Activated CD8-positive, alpha-beta memory T cell treated with anti-CD3 and anti-CD28 coated beads for 4 hours (primary cell): Measurements from ENCODE around the gene DLG2.

Experiments
- DNase-seq, 2 donors: peaks; one replicate each; pipeline ENCODE4 v3.0.0-alpha.2; 2020; ENCODE audit warnings: low read depth in 2 of 2

The DLG2 gene

DNA sequence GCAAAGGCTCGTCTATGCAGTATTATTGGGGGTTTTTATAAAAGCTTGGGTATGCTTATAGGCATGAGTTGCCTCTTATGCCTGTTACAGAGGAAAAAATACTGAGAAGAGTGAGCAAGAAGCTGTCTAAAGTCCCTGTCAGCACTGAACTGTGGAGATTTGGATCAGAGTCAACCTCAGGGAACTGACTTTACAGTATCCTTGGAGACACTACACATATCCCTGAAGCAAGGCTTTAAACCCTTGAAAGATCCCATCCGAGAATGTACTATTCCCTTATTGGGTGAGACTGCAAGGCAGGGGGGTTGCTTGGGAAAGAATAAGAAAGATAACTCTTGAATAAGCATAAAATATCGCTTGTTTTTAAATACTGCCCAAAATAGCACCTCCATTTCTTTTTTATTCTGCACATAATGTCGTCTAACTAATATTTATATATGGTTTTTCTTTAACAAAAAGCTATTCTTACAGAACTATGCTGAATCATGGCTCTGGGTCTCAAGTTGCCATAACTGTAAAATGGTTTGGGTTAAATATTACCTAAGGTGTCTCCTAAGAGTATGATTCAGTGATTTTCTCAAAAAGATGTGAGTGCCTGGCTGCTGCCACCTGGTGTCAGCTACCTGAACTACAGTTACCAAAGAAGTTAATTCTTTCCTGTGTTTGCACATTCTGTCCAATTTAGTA is 1062.8 kb downstream of the DLG2 start:
- no peak for DNase-seq

DNA sequence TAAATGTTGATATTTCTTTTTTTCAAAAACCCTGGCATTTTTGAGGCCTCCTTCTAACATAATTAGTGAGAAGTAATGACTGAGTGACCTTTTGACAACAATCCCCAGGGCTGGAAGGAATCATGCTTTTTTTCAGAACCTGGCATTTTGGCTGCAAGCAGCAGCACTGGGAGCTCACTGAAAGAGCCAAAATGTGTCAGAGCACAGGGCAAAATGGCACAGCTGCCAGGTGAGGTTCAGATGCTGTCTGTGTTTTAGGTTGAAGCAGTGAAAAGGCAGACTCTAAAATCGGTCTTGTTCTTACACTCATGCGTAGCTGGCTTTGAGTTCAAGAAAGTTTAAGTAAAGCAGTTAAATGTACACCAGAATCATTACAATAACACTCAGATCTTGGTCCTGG is 1063.8 kb downstream of the DLG2 start:
- no peak for DNase-seq

DNA sequence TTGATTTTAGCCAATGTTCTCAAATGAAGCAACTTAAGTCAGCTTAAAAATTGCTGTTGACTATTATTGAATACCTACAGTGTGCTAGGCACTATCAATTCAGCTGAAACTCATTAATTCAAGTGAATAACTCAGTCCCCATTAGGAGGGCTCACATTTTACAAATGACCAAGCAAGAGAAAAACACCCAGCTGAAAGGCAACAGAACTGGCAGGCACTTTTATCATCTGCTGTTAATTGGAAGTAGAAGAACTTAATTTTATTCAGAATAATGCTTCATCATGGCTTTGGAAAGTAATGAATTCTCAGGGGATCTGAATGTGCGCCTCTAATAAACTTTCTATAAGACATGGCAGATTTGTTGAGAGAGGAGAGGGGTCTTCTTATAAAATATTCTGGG is 1066.9 kb downstream of the DLG2 start:
- no peak for DNase-seq

DNA sequence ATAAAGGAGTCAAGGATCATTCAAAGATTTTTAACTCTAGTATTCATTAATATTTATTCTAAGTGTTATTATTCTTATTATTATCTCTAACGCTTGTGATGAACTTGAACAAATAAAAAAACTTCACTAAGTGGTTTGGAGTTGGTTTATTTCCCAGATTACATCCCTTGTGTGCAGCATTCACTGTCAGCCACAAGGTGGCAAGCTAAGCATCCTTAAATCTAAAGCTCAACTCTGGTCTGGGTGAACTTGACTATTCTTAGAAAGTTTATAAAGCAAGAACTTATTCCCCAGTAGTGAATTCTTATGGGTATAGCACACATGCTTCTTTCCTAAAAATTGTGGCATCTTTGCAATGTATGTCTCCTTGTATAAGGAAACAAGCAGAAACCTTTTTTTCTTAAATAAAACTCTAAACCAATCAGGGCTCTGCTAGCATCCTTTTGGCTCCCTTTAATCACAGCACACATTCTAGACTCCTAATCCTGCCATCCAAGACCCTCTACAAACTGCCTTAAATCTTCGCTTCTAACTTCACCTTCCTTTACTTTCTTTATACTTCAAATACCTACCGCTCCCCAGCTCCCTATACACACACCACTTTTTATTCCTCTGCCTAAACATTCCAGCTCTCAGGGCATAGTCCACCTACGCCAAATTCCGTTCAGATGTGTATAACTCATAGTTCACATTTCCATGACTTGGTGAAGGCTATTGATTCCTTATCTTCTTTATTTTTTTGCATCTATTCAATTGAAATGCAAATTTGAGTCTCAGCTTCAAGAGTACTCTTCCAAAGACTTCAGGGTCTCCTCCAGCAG is 1068.8 kb downstream of the DLG2 start:
- no peak for DNase-seq

DNA sequence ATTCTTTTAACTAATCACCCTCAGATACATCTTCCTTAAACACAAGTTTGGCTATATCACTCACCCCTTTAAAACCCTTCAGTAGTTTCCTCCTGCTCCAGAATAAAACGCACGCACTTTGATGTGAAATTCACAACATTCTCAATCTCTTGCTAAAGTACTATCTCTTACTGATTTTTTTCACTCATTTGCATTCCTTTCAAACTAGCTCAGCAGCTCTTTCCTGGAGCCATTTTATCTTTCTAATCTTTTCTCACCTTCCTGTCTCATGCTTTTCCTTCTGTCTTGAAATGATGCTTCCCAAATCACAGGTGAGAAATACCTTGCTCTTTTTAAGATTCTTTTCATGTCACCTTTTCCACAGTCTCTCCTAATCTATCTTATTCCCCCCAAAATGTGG is 1074.4 kb downstream of the DLG2 start:
- DNase-seq: no peak

DNA sequence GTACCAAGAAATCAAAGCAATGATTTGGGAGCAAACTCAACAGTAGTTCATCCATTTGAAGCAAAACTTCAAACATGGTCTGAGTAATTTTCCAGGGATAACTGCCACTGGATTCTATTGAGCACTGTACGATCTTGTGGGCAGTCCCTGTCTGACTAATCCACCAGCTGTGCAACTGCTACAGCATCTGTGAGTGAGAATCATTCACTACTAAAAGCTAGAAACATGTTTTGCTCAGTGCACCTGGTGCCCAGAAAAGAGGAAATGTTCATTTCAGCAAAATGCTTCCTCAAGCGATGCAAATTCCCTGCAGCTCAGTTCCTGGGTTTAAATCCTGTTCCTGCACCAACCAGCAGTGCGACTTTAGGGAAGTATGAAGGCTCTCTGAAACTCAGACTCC is 1077.9 kb downstream of the DLG2 start:
- DNase-seq: no peak

DNA sequence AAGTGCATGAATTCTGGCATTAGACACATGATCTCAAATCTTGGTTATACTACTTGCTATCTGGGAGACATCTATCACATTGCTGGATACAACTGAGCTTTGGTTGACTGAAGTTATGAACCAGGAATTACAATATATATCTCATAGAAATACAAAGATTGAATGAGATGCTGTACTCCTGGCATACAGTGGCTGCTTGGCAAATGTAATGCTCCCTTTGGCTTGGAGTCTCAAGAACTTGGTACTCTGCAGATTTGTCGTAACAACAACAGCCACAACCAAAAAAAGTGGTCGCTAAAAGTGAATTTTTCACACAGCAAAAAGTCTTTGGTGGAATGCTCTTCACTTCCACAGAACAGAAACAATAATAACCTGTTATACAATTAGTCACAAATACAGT is 1082.6 kb downstream of the DLG2 start:
- no peak for DNase-seq

DNA sequence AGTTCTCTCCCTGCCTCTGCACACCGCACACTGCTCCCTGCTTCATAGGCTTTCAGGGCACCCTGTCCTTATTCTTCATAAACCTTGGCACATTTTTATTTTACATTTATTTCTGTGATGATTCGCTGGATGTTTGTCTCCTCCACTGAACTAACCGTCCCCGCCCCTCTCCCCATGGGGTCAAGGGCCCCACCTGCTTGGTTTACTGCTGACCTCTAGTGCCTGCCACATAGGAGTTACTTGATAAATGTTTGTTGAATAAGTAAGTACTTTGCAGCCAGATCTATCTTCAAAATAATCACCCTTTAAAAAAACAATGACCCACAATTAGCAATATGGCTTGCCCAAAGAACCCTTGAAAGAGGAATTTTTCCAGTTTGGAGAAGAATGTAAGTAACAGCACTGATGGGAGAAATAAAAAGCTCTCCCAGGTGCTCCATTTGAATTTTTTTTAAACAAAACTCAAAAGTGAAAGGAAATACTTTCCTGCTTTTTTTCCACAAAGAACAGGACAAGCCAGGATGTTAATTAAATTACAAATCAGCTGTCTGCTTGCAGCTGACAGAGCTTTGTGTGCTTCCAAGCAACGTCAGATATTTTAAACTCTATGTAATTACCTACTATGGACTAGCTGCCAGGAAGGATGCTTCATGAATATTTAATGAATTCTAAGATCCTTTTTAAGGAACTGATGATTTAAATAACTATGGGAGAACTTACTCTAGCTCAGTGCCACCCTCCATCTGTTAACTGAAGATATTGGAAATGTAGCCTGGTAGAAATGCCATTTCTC is 1083.6 kb downstream of the DLG2 start:
- no peak for DNase-seq

DNA sequence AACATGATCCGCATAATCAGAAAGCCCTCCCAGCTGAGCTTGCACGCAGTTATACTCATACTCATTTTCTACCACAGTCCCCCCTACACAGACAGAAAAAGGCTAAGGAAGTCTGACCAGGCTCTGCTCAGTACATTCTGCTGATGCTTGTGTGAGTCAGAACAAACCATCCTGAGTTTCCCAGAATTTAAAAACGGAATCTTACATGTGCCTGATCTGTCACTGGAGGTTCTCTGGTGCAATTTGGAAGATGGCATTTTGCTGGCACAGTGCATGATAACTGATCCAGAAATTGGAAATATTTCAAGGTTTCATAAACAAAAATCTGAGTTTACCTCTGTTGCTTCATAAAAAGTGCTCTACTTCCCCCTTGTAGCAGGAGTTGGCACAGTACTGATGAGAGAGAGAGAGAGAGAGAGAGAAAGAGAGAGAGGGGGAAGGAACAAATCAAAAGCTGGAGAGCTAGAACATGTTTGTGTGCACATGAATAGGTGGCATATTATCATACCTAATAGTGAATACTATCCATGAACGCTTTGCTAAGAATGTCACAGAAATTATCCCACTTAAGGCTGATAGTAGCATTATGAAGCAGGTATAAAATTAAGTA is 1085.3 kb downstream of the DLG2 start:
- DNase-seq: no peak

DNA sequence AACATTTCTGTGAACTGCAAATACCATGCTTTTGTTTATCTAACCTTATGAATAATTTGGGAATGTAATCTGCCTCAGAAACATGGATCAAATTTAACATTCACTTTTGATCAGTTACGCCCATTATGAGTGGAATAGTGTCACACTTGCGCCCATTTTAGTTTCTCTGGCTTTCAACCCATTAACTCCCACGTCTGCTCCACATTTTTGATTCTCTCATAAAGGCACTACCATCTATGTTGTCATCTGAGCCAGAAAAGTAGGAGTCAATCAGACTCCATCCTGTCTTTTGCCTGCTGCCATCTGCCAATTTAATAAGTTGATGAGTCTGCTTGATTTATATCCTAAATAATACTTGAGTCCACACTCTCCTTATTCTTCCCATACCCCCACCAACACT is 1090.7 kb downstream of the DLG2 start:
- no peak for DNase-seq

DNA sequence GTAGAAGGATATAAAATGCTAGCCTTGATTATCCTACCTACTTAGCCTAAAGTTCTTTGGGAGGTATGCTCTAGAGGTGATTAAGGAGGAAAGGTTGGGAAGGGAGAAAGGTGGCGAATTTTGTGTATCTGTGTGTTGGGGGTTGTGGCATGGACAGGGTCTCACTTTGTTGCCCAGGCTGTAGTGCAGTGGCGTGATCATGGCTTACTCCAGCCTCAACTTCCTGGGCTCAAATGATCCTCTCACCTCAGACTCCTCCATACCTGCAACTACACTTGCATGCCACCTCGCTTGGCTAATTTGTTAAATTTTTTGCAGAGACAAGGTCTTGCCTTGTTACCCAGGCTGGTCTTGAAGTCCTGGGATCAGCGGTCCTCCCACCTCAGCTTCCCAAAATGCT is 1094.8 kb downstream of the DLG2 start:
- no peak for DNase-seq

DNA sequence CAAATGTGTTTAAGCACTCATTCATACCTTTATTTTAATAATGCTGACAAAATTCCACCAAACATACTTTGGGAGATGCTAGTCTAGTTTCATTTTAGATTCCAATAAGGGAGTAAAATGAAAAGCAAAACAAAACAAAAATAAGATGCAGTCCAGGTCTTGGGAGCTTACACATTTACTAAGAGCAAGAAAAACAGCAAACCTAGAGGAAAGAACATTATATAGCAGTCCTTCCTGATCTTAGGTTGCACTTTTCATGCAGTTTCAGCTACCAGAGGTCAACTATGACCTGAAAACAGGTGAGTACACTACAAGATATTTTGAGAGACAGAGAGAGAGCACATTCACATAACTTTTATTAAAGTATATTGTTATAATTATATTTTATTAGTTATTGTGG is 1100.9 kb downstream of the DLG2 start:
- no peak for DNase-seq

DNA sequence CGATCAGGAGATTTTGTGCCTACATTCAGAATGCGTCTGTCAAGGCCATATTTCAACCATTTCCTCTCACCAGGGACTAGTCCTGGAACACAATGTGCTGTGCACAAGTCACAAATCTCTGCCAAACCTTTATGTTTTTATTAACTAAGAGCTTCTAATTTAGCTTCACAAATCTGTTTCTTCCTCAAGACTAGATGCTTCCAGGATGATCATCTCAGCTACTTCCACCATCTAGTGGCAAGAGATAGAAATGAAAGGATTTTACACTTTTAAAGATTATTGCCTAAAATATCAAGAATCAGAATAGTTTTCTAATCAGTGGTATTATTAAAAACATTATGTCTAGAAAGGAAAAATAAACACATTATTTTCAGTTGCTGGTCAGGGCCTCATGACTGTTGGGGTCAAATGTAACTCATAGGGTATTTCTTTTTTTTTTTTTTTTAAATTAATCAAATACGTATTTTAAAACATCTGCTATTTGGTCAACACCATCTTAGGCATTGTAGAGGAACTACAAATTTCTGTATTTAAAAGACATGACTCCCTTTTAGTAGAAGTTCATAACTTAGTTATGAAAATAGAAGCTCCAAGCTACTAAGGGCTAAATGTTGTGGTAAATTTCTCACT is 1102.6 kb downstream of the DLG2 start:
- no peak for DNase-seq

DNA sequence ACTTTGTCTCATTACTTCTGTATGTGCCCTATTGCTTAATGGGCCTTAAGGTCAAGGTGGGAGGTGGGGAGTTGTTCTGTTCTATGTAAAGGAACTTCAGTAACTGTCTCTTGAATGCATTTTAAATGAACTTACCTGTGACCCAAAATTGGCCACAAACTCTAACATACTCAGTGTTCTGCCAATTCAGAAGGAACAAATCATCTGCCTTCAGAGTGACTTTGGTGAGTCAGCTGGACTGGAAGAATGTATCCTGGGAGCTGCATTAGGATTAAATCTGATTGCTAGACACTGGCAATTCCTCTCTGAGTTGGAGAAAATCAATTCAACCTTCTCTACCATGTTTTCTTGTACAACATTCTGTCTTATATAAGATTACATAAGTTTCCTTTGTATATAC is 1104.8 kb downstream of the DLG2 start:
- DNase-seq: no peak

DNA sequence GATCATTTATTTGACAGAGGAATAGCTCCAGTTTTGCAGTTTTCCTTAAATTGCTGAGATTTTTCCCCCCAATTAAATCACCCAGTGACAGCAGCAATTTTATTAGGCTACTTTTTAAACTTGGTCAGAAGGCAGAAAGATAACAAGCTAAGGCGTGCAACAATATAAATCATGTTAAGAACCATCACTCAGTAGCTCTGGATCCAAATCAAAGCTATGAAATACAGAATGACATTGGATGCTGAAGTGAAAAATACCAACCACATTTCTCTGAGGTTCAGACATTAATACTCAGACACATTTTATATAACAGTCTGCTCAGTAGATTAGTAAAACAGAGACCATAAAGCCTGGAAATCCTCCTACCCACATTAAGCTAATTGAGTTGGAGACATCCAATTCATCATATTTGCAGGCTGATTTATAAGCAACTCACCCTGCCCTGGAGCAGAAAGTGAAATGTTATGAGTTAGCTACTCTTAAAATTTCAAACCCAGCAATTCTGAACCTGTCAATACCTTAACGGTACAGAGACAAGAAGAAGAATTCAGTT is 1108.4 kb downstream of the DLG2 start:
- DNase-seq: no peak

DNA sequence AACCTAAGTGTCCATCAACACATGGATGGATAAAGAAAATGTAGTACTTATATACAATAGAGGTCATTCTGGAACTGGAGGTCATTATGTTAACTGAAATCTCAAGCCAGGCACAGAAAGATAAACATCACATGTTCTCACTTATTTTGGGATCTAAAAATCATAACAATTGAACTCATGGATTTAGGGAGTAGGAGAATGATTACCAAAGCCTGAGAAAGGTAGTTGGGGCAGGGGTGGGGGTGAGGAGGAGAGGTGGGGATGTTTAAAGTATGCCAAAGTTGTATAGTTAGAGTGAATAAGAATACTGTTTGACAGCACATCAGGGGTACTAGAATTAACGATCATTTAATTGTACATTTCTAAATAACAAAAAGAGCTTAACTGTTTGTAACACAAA is 1112.7 kb downstream of the DLG2 start:
- DNase-seq: no peak

DNA sequence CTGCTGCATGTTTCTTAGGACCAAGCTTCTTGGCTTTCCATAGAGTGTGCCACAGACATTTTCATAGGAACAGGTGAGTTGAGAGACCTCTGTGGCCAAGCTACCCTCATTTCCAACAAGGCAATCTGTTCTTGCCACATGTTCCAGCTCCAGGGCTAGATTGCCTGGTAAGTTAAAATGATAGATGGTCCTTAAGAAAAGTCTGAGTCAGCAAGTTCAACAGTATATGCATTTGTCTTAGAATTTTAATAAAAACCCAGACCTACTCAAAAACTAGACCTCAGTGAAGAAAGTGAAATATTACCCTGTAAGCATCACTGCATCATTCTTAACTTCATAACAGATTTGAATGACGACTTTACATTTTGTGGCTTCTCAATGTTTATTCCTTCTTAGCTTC is 1123.6 kb downstream of the DLG2 start:
- DNase-seq: no peak

DNA sequence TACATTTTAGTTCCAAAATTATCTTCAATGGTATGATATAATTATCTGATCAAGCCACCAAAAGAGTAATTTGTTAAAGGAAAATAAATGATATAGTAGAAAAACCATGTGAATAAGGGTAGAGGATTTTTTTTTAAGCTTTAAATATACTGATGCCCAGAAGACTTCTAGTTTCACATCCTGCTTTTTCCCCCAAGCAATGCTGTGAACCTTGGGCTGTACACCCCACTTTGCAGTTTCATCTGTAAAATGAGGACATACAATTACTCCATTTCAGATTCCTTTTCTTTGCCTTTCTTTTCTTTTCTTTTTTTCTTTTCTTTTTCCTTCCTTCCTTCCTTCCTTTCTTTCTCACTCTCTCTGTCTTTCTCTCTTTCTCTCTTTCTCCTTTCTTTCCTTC is 1125.4 kb downstream of the DLG2 start:
- no peak for DNase-seq

DNA sequence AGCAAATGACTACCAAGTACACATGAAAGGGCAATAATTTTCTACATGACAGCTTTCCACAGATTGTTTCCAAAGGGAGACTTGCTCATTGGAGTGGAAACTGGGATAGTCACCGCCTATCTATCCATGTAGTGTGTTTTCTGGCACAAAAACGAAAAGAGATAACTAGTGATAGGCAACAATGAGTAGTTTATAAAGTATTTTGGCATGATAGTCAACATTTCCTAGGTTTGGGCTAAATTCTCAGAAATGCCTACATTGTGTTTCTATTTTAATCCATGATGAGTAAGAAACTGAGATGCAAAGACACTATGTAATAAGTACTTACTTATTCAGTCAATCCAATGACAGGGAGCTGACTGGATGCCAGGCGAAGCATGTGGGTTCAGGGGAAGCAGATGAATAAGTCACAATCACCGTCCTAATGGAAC is 1129.1 kb downstream of the DLG2 start:
- no peak for DNase-seq

DNA sequence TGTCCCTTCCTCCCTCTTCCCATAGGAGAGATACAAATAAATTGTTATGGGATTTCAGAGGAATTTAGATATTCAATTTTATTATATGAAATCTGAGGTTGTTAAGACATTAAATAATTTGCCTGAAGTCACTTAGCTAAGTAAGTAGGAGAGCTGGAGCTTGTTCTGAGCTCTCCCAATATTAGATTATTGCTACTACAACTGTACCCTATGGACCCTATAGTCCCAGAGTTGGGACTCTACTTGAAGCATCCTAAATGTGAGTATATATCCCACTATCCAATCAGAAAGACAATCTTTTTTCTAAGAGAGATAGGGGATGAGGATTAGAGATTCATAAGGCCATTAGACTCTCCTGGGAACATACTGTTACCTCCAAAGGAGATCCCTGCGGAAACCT is 1130.0 kb downstream of the DLG2 start:
- DNase-seq: no peak

DNA sequence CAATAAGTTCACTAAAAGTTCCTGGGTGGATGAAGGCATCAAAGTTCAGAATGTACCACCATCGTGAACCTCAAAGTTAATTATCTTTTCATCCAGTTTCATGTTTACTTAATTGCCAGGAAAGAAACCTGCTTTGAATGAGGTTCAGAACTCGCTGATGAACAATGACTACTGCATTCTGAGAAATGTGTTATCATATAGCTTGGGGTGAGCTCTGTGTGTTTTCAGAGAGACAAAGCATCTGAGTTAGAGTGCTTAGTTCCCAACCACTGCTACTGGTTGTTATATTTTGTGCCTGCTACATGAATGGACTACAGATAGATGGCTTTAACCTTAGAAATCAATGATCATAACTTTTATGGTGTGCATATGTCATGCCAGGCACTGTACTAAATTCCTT is 1131.0 kb downstream of the DLG2 start:
- DNase-seq: no peak

DNA sequence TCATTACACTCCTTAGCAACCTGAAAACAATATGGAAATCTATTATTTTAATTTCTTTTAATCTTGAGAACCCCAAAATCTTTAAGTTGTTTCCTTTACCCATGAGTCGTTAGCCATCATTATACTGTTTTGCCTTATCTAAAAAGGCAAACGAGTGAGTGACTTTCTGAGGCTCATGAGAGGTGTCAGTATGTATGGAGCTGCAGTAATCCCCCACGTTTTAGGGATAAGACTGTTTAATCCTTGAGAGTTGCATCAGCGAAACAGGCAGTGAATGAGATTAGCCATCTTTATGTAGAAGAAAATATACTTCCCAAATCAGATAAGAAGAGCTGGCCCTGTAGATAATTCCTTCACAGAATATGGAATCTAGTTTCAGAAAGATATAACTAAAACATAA is 1147.0 kb downstream of the DLG2 start:
- DNase-seq: no peak
